Dendritic cell treated with granulocyte-macrophage colony-stimulating factor and Interleukin-4, amounts not matched to agents 40 ng/mL and 50 ng/mL, for 4 days (primary cell): Measurements from ENCODE around the gene MYO9A.

Experiments
- H3K27ac Mint-ChIP-seq: one replicate; pipeline ENCODE4 v1.8.0; 2022; ENCODE audit warnings: mild to moderate bottlenecking, mixed read lengths
- H3K27me3 Mint-ChIP-seq: one replicate; pipeline ENCODE4 v1.8.0; 2022; ENCODE audit warnings: mild to moderate bottlenecking, mixed read lengths
- H3K36me3 Mint-ChIP-seq: one replicate; pipeline ENCODE4 v1.8.0; 2022; ENCODE audit warnings: low read depth, mixed read lengths
- H3K4me1 Mint-ChIP-seq: one replicate; pipeline ENCODE4 v1.8.0; 2022; ENCODE audit warnings: low read depth, mixed read lengths
- H3K4me3 Mint-ChIP-seq: one replicate; pipeline ENCODE4 v1.8.0; 2022; ENCODE audit warnings: mild to moderate bottlenecking, moderate library complexity, mixed read lengths
- H3K9me3 Mint-ChIP-seq: one replicate; pipeline ENCODE4 v1.8.0; 2022; ENCODE audit warnings: mixed read lengths
- intact Hi-C: fragments of 100-400 bp; cut with micrococcal nuclease; formaldehyde crosslinking; loops from one replicate; pipeline ENCODE4 v1.15.0; 2022

The MYO9A gene

GRCh38 chr15:72153269-72154000 is 35.5 kb upstream of the MYO9A start:
- intact Hi-C loops, result no loop called here

GRCh38 chr15:72147418-72147817 is 29.5 kb upstream of the MYO9A start:
- Mint-ChIP-seq H3K4me3 (no peak overlapping the region), H3K9me3 (no peaks in the 10 kb centered on the region), H3K4me1 (peaks cover 15% of the 10 kb centered on the region), H3K36me3 (no peaks in the 10 kb centered on the region), H3K27me3 (no peaks in the 10 kb centered on the region), H3K27ac (no peak overlapping the region)
- intact Hi-C loops, result no loop called here

More at GRCh38 chr15:72153269-72154000, 35.5 kb upstream of the MYO9A start:
- Mint-ChIP-seq H3K36me3 (no peaks in the 10 kb centered on the region), H3K4me3 (no peak overlapping the region), H3K27me3 (peaks cover 2% of the 10 kb centered on the region), H3K27ac (no peak overlapping the region), H3K4me1 (peaks cover 22% of the 10 kb centered on the region), H3K9me3 (no peaks in the 10 kb centered on the region)

DNA sequence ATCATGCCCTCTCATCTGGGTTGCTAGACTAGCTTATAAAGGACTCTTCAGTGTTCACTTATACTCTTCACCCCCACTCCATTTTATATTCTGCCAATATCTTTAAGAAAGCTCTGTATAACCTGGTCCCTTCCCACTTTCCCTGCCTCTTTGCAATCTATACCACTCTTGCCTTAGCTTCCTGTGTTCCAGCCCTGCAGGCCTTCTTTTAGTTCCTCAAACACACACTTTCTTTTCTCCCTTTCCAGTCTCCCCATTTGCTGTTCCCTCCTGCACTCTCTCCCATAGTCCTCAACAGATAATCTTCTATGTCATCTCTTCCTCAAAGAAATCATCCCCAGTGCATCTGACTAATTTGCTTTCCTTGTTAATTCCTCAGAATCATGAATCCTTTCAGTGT is 29.0 kb upstream of the MYO9A start:
- Mint-ChIP-seq H3K36me3 (no peaks in the 10 kb centered on the region), H3K27ac (no peak overlapping the region), H3K4me3 (no peak overlapping the region), H3K27me3 (no peaks in the 10 kb centered on the region), H3K9me3 (no peaks in the 10 kb centered on the region), H3K4me1 (peaks cover 15% of the 10 kb centered on the region)
- intact Hi-C loops, result no loop called here

GRCh38 chr15:72146221-72146620 is 28.3 kb upstream of the MYO9A start:
- no peaks in the 10 kb centered on the region for H3K27me3 Mint-ChIP-seq
- no peaks in the 10 kb centered on the region for H3K9me3 Mint-ChIP-seq
- intact Hi-C loops, result no loop called here
- peaks cover 21% of the 10 kb centered on the region for H3K4me1 Mint-ChIP-seq
- no peak overlapping the region for H3K4me3 Mint-ChIP-seq
- no peak overlapping the region for H3K27ac Mint-ChIP-seq
- H3K36me3 Mint-ChIP-seq, result no peaks in the 10 kb centered on the region

DNA sequence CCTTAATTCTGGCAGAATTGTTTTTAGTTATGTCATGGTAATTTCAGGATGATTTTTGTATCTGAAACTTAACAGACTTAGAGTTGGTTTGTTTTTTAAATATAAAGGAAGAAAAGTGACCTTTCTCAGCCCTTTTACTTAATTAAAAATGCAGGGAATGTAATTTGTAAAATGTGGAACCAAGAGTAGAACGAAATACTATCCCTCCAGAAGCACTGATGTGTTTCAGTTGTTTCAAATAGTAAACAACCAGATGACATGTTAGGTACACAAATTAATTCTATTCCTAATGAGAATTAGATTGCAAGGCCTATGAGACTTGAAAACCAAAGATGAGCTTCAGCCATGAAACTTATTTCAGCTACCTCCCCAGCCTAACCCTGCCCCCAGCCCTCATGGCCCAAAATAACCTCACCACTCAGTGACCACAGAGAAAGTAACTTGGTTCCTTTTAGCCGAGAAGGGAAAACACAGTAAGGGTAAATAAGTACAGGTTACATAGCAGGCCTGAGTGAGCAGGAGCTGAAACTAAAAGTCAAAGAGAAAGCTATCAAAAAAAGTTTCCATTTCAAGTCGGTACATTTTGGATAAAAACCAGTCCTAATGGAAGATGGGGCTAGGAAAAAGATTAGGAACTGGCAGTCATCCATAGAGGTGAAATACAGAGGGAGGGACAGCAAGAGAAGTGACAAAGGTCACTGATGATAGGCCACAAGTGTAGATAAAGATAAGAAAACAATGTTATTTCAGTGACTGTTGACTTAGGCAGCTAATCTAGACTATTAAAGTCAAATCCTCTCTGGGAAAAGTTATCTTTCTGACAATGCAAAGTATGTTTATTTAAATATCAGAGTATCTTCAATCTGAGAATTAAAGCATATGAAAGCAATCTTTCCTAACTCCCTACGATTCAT is 23.5 kb upstream of the MYO9A start:
- no peaks in the 10 kb centered on the region for H3K9me3 Mint-ChIP-seq
- H3K27ac Mint-ChIP-seq, result no peak overlapping the region
- no peaks in the 10 kb centered on the region for H3K36me3 Mint-ChIP-seq
- peaks cover 11% of the 10 kb centered on the region for H3K4me1 Mint-ChIP-seq
- intact Hi-C loops, result no loop called here
- no peak overlapping the region for H3K4me3 Mint-ChIP-seq
- H3K27me3 Mint-ChIP-seq, result no peaks in the 10 kb centered on the region

GRCh38 chr15:72140088-72140487 is 22.1 kb upstream of the MYO9A start:
- Mint-ChIP-seq H3K27ac (no peak overlapping the region), H3K36me3 (no peaks in the 10 kb centered on the region), H3K4me3 (no peak overlapping the region), H3K27me3 (no peaks in the 10 kb centered on the region), H3K4me1 (peaks cover 6% of the 10 kb centered on the region), H3K9me3 (no peaks in the 10 kb centered on the region)
- intact Hi-C loops, result no loop called here

- intact Hi-C loops, result no loop called here
- Mint-ChIP-seq H3K9me3 (no peaks in the 10 kb centered on the region), H3K27ac (no peak overlapping the region), H3K36me3 (no peaks in the 10 kb centered on the region), H3K4me3 (no peak overlapping the region), H3K27me3 (no peaks in the 10 kb centered on the region), H3K4me1 (peaks cover 6% of the 10 kb centered on the region)
Measured at GRCh38 chr15:72139667-72140066, 21.7 kb upstream of the MYO9A start.

GRCh38 chr15:72136170-72137051 is 18.5 kb upstream of the MYO9A start:
- Mint-ChIP-seq H3K9me3 (no peaks in the 10 kb centered on the region), H3K36me3 (no peaks in the 10 kb centered on the region), H3K27ac (no peak overlapping the region), H3K4me3 (no peak overlapping the region), H3K27me3 (no peaks in the 10 kb centered on the region), H3K4me1 (peaks cover 2% of the 10 kb centered on the region)
- intact Hi-C loops, result no loop called here

DNA sequence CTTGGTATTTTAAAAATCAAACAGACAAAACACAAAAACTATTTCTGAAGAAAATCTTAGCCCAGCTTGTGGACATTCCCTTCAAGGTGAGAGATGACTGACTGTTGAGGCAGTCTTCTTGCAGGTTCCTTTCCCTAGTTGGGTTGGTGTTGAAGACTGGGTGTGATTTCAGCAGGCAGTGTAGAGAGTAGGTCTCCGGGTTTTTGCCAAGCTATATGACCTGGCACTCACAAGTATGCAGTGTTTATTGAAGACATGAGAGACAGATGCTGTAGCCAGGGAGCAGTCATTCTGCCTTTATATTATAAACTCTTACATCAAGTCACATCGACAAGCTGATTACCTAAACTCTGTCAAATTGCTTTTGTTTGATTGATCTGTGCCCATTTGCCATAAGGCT is 17.8 kb upstream of the MYO9A start:
- no peaks in the 10 kb centered on the region for H3K27me3 Mint-ChIP-seq
- H3K4me3 Mint-ChIP-seq, result no peak overlapping the region
- intact Hi-C loops, result no loop called here
- no peaks in the 10 kb centered on the region for H3K9me3 Mint-ChIP-seq
- no peak overlapping the region for H3K27ac Mint-ChIP-seq
- H3K4me1 Mint-ChIP-seq, result no peaks in the 10 kb centered on the region
- H3K36me3 Mint-ChIP-seq, result no peaks in the 10 kb centered on the region

GRCh38 chr15:72133211-72133610 is 15.3 kb upstream of the MYO9A start:
- H3K27me3 Mint-ChIP-seq, result no peaks in the 10 kb centered on the region
- H3K4me3 Mint-ChIP-seq, result no peak overlapping the region
- no peaks in the 10 kb centered on the region for H3K4me1 Mint-ChIP-seq
- intact Hi-C loops, result no loop called here
- no peaks in the 10 kb centered on the region for H3K36me3 Mint-ChIP-seq
- H3K9me3 Mint-ChIP-seq, result no peaks in the 10 kb centered on the region
- H3K27ac Mint-ChIP-seq, result no peak overlapping the region

- intact Hi-C loops, result no loop called here
- Mint-ChIP-seq H3K27me3 (no peaks in the 10 kb centered on the region), H3K9me3 (no peaks in the 10 kb centered on the region), H3K4me1 (no peaks in the 10 kb centered on the region), H3K27ac (no peak overlapping the region), H3K36me3 (no peaks in the 10 kb centered on the region), H3K4me3 (no peak overlapping the region)
Measured at GRCh38 chr15:72131922-72132321, 14.0 kb upstream of the MYO9A start.

- H3K9me3 Mint-ChIP-seq, result no peaks in the 10 kb centered on the region
- H3K27ac Mint-ChIP-seq, result no peak overlapping the region
- no peaks in the 10 kb centered on the region for H3K27me3 Mint-ChIP-seq
- no peaks in the 10 kb centered on the region for H3K4me1 Mint-ChIP-seq
- no peak overlapping the region for H3K4me3 Mint-ChIP-seq
- intact Hi-C loops, result no loop called here
- H3K36me3 Mint-ChIP-seq, result no peaks in the 10 kb centered on the region
Measured at GRCh38 chr15:72130272-72130671, 12.3 kb upstream of the MYO9A start.

GRCh38 chr15:72128359-72128758 is 10.4 kb upstream of the MYO9A start:
- no peaks in the 10 kb centered on the region for H3K9me3 Mint-ChIP-seq
- H3K36me3 Mint-ChIP-seq, result no peaks in the 10 kb centered on the region
- no peaks in the 10 kb centered on the region for H3K27me3 Mint-ChIP-seq
- H3K27ac Mint-ChIP-seq, result no peak overlapping the region
- no peaks in the 10 kb centered on the region for H3K4me1 Mint-ChIP-seq
- intact Hi-C loops, result no loop called here
- H3K4me3 Mint-ChIP-seq, result no peak overlapping the region
